Fibroblast of upper back skin (primary cell): Measurements from ENCODE around the gene UBE2QL1.

ENCODE experiments used
- DNase-seq: peaks from one replicate; pipeline ENCODE4 v3.0.0-alpha.2; 2013

The UBE2QL1 gene

DNA sequence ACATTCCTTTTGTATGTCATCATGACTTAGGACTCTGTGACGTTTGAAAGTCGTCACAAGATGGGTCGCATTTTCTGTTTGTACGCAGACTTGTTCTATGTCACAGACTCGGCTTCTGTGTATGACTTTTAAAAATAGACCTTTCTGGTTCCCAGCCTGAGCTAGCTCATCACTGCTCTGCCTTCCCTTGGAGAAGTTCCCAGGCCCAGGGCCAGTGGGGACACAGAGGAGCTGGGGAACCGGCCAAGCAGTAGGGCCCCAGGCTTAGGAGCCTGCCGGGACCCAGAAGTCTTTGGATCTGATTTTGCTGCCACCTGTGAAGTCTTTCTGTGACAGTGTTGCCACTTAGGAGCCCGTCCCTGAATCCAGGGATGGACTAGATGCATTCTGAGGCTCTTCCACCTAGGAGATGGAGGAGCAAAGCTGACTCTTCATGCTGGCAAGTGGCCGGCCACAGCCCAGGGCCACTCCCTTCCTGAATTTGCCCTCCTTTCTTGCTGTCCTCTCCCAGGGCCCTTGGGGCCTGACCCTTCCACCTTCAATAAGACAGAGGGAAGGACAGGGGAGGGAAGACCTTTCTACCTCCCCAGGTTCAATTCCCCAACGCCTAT is 18.1 kb upstream of the UBE2QL1 start:
- no peak for DNase-seq

DNA sequence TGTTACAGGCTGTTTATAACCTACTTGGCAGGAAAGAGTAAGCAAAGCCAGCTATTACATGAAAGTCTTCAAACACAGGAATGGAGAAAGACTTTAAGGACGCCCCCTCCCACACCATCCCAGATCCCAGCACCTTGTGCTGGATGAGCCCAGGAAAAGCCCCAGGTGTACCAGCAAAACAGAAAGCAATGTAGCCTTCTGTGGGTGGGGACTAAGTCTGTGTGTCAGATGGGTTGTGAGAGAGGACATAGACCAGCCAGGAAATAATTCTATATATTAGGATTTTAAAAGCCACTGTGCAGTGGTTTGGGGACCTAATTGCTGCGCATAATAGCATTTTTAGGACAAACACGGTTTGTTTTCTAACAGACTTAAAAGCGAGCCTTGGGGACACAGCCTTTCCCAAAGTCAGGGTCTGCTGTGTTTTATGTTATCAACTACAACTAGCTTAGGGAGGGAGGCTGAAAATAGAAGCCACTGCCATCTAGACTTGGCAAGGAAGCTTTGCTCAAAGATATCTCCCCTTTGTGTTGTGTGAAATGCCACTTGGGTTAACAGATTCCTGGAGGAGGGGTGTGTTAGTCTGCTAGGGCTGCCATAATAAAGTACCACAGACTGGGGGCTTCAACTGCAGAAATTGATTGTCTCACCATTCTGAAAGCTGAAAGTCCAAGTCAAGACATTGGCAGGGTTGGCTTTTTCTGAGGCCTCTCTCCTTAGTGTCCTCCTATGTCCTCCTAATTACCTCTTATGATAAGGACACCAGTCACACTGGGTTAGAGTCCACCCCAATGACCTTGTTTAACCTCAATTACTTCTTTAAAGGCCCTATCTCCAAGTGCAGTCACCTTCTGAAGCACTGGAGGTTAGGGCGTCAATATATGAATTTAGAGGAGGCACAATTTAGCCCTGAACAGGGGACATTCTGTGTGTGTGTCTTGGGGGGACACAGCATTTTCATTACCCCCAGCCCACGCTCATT is 17.2 kb upstream of the UBE2QL1 start:
- DNase-seq: no peak

DNA sequence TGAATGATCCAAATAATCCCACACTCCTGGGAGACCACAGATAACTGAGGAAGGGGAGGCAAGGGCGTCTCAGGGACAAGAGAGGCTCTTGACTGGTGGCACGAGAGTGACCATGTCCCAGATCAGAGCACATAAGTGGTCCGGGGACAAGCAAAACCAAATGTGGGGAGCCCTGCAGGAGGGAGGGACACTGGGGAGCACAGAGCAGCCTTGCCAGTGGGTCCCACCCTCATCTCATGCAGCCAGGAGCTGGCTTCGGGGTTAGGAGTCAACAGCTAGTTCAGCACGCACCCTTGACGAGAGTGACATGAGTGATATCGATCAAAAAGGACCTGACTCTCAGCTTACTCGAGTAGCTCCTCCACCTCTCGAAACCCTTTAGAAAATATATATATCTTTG is 16.5 kb upstream of the UBE2QL1 start:
- no peak for DNase-seq

DNA sequence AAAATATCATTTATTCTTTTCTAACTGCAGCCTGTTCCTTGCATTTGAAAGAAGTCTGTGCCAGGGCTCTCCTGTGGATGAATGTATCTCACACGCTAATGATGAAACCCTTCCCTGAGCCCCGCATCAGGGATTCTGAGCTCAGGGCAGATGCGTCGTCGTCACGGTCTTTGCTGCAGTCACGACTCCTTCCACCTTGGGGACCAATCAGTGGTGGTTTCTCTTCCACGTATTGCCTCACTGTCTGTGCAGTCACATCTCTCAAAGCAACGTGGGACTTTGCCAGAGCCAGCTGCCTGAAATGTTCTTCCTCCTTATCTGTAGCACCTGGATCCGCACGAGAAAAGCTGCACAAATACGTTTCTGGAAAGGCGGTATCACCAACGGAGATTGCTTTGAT is 13.9 kb upstream of the UBE2QL1 start:
- no peak for DNase-seq

DNA sequence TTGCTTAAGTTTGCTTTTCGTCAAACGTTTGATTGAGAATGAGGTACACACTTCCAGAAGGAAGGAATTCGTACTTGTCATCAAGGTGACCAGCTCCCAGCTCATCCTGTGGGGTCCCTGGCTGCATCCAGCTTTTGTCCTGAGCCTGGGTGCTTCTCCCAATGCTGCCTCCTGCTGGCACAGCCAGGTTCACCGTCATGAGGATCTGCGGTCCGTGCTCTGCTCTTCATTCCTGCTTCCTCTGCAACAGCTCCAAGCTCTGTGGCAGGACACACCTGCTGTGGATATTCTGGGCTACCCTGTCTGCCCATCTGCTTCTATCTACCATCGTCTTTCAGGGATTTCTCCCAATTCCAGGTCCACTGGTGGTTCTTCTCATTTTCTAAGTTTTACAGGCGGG is 13.3 kb upstream of the UBE2QL1 start:
- no peak for DNase-seq

DNA sequence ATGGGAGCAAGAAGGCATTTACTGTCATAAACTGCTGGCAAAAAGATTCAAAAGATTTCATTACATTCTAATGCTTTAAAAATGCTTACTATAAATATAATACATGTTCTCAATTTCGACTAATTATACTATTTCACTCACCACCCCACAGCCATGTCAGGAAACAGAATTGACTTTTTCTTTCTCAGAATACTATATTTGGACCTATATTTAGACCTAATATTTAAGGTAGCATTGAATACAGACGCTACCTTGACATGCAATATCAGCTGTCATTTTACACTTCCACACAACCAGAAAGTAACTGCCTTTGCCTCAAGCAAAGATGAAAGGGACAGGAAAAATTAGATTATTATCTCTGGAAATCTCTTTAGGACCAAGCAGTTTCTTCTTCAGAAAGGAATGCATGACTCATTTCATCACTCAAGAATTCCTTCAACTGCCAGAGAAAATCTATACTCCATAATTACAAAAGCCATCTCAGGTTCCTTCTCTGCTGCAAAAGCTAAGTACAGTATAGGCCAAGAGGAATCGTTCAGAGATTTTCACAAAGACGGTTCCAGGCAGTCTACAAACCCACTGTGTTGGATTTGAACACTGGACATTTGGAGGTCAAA is 11.8 kb upstream of the UBE2QL1 start:
- DNase-seq: peak; percentile 43

DNA sequence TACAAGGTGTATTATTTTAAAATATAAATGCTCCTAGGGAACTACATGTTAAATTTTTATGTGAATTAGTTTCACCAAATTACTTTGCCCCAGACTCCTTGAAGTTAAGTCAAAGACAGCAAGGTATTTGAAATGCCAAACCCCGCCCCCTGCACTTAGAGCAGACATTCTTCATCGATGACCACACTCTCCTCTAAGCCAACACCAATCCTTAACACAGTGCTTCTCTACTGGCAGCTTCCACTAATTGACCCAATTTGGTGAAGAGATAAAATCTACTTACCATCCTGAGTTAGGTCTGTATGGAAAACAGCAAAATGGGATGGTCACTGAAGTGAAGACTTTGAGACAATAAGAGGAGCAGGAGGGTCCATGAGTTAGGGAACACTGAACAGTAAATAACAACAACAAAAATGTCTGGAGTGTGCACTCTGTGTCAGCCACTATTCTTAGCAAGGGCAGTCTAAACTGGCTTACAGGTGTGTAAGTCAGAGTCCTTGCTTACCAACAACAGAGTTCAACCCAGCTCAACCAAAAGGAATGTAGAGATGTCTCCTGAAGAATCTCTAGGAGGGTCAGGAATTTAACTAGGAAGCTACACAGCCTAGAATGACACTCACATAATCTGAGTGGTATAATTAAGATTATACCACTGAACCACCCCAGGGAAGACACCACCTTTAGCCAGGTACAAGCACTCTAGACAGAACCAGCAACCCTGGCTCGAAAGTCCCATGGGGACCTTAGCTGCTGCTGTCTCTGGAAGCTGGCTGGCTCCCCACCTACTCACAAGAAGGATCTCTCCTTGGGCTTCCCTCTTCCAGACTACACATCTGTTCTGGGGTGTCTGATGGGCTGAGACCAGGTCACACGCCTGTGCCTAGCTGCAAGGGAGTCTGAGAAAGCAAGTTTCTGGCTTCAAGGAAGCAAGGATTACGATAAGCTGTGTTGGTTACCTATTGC is 8.8 kb upstream of the UBE2QL1 start:
- DNase-seq: peak; percentile 25

DNA sequence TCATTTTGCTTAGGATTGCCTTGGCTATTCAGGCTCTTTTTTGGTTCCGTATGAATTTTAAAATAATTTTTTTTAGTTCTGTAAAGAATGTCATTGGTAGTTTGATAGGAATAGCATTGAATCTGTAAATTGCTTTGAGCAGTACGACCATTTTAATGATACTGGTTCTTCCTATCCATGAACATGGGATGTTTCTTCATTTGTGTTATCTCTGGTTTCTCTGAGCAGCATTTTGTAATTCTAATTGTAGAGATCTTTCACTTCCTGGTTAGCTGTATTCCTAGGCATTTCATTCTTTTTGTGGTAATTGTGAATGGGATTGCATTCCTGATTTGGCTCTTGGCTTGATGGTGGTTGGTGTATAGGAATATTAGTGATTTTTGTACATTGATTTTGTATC is 6.3 kb upstream of the UBE2QL1 start:
- no peak for DNase-seq

DNA sequence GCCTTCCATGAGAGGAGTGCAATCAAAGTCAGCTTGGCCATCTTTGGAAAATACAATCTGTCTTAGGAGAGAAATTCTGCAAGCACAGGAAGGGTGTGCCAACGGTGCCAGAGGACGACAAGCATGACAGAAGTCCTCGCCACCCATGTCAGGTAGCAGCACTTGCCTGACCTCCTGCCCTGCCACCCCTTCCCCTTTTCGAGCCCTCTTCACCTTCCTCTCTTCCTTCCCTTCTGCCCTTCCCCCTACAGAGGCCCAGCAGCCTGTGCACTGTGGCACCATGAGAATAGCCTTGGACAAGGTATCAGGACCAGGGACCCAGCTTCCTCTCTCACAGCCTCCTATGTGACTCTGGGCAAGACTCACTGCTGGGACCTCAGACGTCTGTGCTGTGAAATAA is 5.3 kb upstream of the UBE2QL1 start:
- DNase-seq: no peak

DNA sequence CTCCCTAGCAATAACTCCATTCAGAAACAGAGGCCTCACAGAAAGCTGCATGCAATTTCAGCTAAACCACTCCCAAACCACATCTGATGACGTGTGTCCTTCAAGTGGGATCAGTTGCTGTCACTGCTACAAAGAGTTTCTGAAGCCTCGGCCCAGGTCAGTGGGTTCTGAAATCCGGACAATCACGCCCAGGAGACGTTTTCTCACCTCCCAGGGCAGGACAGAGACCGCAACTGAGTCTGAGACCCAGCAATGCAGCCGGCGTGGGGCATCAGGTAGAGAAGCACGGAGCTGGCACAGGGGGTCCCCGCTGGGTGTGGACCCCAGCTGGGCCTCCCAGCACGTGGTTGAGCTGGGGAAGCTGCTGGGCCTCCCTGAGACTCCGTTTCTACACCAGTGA is 2.6 kb upstream of the UBE2QL1 start:
- DNase-seq: no peak

DNA sequence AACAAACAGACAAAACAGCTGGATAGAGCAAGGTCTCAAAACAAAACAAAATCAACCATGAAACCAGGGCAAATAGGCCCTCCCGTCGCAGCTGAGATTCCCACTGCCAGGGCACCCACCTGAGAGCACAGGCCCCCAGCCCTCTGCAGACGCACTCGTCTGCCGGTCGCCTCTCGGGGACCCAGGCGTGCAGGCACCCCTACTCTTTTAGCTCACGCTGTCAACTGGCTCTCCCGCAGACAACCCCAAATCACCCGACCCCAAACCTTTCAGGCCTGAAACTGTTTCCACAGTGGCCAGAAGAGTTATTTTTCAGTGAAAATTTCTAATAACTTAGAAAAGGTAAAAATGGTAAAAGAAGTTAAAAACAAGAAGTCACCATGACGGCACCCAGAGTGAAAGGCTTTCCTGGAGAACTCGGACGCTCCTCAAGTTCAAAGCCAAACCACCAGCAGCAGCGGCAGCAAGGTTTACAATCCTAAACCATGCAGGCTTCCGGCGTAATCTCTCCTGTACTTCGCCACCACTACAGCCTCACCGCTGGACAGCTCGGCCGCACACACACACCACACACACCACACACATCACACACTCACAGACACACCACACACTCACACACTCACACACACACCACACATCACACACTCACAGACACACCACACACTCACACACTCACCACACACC is 1.9 kb upstream of the UBE2QL1 start:
- DNase-seq: peak; percentile 5

DNA sequence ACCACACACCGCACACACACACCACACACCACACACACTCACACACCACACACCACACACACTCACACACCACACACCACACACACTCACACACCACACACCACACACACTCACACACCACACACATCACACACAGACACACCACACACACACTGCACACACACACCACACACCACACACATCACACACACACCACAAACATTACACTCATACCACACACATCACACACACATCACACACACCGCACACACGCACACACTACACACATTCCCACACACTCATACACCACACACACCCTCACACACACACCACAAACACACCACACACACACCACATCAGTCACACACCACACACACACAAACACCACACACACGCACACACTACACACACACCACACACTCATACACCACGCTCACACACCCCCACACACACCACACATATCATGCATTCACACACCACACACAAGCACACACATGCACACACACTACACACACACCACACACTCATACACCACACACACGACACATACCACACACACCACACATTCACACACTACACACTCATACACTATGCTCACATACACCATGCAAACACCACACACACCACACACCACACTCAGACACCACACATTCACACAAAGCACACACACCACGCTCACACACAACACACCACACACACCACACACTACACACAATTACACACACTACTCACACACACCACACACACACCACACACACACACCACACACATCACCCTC is 1.1 kb upstream of the UBE2QL1 start:
- DNase-seq: no peak

DNA sequence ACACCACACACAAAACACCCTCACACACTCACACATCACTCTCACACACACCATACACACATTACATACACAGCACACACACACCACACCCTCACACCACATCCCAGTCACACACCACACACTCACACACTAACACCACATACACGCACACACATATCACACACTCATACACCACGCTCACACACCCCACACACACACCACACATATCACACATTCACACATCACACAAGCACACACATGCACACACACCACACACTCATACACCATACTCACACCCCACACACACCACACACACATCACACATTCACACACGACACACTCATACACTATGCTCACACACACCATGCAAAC is 543 bp upstream of the UBE2QL1 start:
- DNase-seq: no peak

DNA sequence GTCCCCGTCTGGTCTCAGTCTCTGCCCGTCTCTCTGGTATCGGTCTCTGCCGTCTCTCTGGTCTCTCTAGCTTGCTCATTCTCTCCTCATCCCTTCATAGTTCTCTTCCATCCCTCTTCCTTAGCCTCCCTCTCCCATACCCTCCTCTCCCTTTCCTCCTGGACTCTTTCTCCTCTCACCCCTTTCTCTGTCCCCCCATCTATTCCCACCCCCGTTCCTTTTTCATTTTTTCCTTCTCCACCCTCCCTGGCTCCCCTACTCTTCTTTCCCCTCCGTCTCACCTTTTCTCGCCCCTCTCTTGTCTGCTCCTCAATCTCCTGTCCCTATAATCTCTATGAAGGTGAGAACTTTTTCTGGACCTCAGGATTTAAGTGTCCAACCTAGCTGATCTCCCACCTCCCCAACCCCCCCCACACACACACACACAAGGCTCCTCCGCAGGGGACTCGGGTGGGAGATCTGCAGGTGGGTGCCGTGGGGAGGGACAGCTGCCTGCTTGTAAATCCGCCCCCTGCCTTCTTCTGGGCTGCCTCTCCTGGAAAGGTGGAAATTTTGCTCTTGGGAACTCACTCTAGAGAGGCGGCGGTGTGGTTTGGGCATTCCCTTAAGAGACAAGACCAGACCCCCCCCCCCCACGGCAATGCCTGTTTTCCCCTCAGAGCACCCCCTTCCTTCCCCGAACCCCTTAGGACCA is 953 bp downstream of the UBE2QL1 start:
- DNase-seq: no peak

DNA sequence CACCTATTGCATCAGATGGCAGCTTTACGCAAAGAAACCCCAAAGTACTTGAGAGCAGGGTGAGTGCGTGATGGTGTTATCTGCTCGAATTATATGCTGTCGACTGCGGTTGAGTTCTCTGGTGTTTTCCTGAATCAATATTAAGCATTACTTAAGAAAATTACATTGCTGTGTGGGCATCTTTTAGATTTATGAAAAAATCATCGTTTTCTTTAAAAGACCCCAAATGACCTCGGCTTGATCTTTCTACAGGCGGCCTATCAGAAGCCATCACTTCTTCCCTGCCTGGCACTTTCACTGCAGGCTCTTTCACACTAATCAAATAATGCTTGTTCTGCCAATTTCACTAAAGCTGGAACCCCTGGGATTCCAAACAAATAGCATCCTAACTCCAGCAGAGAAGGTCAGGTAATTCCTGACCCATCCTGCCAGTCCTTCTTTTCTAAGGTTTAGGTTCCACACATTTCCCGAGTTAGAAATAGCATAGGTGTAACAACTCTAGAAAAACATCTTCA is 1.7 kb downstream of the UBE2QL1 start:
- DNase-seq: no peak

DNA sequence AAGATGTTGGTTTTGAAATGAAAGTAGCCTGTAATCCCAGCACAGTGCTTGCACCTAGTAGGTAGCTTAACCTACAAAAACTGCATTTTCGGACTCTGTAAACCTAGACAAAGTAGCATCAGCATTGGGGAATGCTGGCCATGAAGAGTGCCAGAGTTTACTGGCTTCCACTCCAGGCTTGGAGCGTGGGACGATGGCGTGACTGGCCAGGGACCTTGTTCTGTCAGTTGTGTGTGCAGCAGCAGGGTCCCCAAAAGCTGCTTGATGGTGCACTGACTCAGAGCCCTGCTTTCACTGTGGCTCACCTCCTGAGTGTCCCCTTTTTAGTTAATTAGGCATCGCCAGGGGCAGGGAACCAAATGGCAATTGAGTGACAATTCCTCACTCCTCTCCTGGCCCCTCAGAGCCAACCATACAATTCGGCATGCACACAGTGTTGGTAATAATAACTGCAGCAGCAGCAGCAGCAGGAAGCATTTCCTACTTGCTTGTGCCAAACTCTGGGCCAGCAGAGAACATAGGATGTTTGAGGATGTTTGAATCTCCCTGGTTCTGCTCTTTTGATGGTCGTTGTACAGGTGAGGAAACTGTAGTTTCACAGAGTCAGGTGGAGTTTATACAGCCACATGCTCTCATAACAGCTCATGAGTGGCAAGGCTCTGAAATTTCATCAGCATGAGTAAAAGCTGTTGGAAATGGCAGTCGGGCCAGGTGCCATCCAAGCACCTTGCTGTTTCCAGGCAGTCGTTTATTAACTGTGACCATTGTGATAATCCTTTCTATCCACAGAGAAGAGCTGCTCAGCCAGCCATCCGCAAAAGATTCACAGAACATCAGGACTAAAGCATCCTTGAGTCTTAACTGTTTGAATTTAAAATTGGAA is 4.2 kb downstream of the UBE2QL1 start:
- no peak for DNase-seq

DNA sequence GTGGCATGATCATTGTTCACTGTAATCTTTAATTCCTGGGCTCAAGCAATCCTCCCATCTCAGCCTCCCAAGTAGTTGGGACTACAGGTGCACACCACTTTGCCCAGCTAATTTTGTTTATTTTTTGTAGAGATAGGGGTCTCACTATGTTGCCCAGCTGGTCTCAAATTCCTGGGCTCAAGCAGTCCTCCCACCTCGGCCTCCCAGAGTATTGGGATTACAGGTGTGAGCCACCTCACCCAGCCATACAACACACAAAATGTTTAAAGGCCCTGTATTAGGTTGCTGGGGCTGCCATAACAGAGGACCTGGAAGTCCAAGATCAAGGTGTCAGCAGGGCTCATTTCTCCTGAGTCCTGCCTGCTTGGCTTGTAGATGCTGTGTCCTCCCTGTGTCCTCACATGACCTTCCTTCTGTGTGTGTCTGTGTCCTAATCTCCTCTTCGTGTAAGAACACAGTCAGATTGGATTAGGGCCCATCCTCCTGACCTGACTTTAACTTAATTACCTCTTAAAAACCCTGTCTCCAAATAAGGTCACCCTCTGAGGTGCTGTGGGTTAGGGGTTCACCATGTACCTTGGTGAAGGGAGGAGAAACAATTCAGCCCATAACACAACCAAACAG is 5.4 kb downstream of the UBE2QL1 start:
- DNase-seq: no peak

DNA sequence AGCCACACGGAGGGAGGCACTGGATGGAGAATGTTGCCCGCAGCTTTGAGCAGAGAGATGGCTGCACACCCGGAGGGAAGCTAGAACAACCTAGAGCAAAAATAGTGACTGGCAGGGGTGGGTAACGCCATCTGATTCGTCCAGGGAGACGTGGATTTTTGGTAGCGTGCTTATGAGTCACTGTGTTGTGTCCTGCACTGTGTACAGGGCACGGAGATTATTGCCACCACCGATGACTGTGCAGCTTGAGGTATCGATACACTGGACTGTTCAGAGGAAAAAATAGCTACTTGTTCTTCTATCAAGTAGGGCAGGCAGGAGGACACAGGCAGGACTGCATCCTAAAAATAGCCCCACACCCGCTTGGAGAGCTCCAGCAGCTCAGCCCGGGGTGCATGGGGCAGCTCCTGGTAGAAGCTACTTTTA is 6.0 kb downstream of the UBE2QL1 start:
- DNase-seq: no peak

DNA sequence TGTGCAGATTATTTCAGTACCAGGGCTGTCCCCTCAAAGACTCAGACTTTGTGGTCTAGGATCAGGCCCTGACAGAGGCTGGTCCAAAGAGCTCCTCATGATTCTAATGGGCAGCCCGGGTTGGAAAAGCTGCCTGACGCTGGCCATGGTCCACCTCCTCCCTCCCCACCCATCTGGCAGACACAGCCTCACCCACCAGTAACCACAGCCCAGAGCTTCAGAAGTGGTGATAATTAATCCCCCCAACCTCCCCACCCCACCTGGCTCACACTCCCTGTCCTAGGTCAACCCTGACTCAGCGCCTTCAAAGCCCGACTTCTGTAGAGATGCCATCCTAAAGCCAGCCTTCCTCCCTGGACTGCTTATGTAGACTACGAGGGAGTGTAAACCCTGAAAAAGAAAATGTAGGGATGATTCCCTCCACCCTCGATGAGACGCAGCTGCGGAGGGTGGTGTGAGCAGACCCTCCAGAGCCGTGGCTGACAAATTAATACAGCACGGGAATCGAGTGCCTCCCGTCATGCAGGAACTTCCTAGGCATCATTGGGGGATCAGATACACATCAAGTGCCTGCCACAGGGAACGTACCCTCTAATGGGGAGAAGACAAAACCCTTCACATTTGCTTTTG is 7.0 kb downstream of the UBE2QL1 start:
- DNase-seq: no peak
